SIG-M5 (cell line): Measurements from ENCODE around the gene EIF1B.
"Not testable (repeated sequence)": the region's sequence is repeated elsewhere in the genome, so short reads cannot be mapped to it uniquely, and the experiment has no call there.

Source experiments
- DNase-seq: peaks from one replicate; lab custom pipeline; 2025; lab: John Stamatoyannopoulos, UW

EIF1B gene

DNA sequence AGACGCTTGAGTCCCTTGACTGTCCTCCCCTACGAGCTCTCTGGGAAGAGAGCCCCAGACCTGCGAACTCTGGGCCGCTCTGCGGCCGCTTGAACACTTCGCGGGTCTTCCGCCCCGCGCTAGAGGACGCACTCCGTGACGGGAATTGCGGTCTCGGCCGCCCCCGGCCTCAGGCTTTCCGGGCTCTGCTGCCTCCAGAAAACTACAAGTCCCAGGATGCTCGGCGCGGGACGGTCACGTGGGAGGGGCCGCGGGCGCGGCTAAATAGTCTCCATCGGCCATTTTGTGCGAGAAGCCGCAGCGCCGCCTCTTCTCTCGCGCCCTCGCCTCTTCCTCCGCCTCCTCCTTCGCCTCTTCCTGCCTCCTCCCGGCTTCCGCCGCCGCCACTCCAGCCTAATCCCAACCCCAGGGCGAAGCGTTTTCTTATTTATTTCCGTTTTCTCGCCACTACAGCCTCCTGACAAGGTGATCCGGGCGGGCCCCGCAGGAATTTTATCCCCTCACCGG is at the start of gene EIF1B:
Gene EIF1B (plus strand): TSS at position 290 of the 507 bp plus-strand sequence. CDS start 235 bp downstream, outside the sequence.
- peak; percentile 76 for DNase-seq

DNA sequence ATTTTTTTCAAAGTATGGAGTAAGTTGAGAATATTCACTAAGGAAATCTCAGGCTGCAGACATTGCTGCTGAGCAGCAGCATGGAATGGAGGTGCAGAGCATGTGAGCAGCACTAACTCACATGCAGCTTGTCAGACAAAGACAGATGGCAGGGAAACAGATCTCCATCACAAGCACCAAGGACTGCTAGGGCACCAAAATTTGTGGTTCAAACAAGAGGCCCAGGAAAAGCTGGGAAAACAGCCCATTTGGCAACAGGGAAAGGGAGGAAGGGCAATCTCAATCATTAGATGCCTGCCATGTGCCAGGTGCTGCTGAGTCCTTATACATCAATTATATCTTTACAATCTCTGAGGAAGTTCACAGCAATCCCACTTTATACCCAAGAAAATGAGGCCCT is 47.2 kb upstream of the EIF1B start:
- no peak for DNase-seq

- no peak for DNase-seq
Observed at GRCh38 chr3:40264451-40264850, 45.1 kb upstream of the EIF1B start.

DNA sequence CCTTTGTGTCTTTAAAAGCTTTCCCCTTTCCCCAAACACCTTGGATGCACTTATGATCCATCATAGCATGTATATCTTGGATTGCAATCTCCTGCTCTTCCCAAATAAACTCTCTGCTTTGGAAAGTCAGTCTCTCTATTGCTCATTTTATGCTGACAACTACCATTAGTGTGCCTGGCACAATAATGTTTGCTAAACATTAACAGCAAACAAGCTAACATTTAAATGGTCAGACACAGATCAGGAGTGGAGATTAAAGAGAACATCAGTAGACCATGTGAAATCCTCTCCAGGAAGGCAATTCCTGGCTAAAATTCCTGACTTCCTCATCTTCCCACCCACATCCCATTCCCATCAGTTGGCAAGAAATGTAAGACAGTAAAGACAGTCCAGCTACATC is 44.3 kb upstream of the EIF1B start:
- DNase-seq, result no peak

DNA sequence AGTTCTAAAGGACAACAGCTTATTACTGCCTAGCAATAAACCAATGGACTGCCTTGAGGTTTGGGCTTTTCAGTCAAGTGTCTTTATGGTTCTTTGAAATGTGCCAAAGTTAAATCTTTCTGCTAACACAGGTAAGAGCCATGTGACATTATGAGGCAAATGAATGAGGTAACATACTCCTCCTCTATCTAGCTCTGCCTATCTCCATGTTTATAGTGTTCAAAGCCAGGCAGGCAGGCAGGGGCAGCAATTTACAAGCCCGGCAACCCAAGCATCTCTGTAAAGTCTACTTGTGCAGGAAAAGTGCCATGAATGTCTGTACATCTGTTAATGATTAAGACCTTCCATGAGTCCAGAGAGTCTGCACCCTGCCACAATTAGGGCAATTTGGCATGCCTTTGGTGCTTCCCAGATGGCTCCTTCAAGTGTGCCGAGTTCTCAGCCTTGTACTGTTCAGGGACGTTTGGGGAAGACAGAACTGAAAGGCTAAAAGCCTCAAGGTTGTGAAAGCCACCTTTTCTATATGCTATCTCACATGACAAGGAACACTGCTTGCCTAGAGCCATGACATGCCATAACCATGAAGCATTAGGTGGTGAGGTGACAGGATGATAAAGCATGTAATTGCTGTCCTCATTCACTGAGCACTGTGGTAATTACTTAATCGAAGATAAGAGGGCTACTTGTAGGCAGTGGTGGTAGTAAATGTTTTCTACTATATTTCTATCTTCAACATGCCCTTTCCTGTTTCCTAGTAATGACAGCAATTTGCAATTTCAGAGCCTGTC is 41.4 kb upstream of the EIF1B start:
- DNase-seq, result no peak

DNA sequence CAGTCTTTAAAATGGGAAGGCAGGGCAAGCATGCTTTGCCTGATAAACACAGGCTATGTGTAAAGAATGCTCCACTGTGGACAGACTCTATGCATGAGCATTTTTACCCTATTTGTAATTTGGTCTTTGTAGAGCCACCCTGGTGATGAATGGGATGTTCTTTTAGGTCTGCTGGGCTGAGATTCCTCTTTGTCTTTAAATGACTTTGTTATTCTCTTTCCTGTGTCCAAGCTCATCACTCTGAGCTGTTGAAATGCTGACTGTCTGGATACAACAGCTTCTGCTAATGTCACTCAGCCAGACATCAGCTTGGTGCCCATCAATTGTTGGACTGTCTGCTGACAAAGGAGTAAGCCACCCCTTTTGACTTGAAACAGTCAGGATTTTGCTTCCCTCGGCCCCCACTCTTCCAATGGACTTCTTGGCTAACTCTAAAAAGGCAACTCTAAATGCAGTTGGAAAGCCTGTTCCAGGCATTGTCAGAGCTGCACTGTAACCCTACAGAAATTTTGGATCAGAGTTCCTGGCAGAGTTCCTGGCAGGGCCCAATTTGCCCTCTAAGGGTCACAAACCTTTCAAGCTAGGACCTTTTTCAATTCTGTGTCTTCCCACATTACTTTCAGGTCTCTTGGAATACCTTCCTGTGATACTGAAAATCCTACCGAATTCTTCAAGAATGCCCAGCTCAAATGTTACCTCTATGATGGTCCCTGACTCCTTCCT is 40.5 kb upstream of the EIF1B start:
- DNase-seq, result no peak

DNA sequence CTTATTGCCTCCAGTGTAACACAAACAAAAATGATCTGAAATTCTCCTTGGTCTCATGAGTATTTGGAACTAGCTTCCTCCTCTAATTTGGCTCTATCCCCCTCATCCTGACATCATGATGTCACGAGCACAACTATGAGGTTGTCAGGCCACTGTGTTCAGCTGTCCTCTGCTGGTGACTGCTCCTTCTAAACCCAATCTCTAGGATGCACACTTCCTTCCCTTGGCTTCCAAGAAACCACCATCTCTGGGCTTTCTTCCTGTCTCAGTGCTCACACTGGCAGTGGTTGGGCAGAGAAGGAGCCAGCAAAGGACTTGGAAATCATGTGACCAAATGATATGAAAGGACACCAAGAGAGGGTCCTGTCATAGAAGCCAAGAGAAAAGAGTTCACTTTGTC is 30.7 kb upstream of the EIF1B start:
- no peak for DNase-seq

DNA sequence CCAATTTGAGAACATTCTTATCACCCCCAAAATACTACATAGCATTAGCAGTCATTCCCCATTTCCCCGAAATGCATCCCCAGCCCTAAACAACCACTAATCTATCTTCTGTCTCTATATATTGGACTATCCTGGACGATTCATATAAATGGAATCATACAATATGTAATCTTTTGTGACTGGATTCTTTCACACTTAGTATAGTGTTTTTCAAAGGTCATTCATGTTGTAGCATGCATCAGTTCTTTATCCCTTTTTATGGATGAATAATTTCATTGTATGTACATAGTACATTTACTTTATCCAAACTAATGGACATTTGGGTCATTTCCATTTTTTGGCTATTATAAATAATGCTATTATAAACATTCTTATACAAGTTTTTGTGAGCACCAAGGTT is 27.5 kb upstream of the EIF1B start:
- DNase-seq, result no peak

DNA sequence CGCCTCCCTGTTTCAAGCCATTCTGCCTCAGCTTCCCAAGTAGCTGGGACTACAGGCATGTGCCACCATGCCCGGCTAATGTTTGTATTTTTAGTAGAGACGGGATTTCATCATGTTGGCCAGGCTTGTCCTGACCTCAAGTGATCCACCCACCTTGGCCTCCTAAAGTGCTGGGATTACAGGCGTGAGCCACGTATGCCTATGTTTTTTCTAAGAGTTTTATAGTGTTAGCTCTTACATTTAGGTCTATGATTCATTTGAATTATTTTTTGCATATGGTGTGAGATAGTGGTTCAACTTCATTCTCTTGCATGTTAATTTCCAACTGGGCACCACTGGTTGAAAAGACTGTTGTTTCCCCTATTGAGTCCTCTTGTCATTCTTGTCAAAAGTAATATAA is 26.4 kb upstream of the EIF1B start:
- DNase-seq, result not testable (repeated sequence)

- DNase-seq, result no peak
Observed at GRCh38 chr3:40287248-40287647, 22.3 kb upstream of the EIF1B start.

GRCh38 chr3:40290396-40290795 is 19.1 kb upstream of the EIF1B start:
- no peak for DNase-seq

GRCh38 chr3:40291471-40291870 is 18.0 kb upstream of the EIF1B start:
- no peak for DNase-seq

- DNase-seq, result no peak
Observed at GRCh38 chr3:40292637-40293349, 16.7 kb upstream of the EIF1B start.

DNA sequence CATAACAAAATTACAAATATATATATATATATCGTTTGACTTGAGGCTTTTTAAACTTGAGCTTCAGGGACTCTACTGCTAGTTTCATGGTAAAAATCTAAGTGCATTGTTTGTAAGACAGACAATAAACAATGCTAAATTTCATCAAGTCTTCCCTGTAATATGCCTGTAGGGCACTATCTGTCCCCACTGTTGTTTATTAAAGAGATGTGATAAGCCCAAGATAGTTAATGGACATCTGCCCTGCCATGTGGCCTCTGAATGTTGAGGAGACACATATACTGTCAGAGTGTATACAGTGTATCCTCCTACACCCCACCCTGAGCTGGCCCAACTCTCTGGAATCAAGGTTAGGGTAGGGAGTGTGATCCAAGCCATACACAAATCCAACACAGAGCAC is 15.1 kb upstream of the EIF1B start:
- DNase-seq, result no peak

DNA sequence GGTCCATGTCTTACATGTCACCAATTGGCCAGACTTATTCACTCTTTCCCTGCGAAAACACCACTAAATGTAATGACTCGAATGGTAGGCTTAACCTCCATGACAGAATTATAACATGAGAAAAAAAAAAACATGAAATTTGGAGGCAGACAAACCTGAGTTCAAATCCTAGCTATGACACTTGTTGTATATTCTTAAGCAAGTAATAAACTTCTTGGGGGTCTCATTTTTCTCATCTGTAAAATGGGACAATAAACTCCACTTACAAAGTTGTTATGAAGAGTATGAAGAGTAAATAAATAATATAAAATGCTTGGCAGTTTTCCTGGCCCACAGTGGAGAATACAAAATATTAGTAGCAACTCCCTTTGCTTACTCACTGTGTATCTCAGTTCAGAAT is 11.4 kb upstream of the EIF1B start:
- DNase-seq, result no peak

DNA sequence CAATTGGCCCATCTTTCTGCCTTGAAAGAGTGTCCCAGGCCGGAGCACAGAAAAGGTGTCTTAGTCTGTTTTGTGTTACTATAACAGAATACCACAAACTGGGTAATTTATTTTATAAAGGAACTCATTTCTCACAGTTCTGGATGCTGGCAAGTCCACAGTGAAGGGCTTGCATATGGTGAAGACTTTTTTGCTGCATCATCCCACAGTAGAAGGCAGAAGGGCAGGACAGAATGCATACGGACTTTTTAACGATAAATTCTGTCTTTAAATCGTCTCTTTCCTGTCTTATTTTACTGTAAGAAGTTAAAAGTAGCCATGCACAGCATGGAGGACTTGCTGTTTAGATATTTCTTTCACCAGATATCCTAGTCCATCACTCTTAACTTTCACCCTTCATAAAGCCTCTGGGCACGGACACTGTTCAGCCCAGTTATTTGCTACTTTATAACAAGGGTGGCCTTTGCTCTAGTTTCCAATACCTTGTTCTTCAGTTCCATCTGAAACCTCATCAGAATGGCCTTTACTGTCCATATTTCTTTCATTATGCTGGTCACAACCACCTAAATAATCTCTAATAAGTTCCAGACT is 10.3 kb upstream of the EIF1B start:
- DNase-seq, result no peak

DNA sequence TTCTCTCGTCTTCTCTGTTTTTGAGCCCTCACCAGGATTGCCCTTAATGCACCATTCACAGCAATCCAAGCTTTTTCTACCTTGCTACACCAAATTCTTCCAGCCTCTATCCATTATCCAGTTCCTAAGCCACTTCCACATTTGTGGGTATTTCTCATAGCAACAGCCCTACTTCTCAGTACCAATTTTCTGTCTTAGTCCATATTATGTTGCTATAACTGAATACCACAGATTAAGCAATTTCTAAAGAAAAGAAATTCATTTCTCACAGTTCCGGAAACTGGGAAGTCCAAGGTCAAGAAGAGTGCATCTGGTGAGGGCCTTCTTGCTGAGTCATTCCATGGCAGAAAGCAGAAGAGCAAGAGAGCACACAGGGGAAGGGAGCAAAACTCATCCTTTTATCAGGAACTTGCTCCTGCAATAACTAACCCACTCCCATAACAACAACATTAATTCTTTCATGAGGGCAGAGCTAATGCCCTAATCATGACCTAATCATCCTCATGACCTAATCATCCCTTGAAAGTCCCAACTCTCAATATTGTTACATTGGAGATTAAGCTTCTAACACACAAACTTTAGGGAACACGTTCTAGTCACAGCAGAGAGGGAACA is 9.7 kb upstream of the EIF1B start:
- peak; percentile 94 for DNase-seq

DNA sequence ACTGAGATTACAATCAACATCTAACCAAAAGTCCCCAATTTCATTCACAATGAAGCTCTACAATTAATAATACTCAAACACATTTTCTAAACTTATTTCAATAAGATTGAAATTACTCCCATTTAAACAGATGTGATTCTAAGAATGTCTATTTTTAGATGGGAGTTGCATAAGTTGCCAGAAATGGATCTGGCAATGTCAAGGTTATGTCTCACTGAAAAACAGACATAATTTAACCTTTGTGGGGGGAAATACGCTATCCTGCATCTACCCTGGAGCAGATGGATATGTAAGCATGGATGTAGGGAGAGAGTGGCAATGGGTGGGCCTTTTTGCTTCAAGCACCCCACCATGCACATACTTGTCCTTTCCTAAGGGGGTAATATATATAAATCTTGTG is 6.7 kb upstream of the EIF1B start:
- no peak for DNase-seq

DNA sequence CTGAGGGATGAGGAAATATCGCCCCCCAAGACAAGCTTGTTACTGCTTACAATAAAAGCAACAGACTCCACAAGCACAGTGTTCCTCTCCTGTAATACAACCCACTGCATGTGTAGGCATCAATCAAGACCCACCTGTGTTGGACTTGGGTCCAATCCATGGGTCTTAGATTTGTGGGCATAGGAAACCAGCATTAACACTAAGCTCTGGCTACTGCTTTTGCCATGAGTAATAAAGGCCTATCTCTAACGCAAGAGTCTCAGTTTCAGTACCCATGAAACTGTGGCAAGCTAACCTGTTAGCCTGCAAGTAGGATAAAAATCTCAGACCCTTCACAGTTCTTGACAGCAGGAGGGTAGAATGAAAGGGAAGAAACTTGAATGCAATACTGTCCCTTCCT is 5.2 kb upstream of the EIF1B start:
- no peak for DNase-seq

- DNase-seq, result no peak
Observed at GRCh38 chr3:40306336-40306735, 3.2 kb upstream of the EIF1B start.

DNA sequence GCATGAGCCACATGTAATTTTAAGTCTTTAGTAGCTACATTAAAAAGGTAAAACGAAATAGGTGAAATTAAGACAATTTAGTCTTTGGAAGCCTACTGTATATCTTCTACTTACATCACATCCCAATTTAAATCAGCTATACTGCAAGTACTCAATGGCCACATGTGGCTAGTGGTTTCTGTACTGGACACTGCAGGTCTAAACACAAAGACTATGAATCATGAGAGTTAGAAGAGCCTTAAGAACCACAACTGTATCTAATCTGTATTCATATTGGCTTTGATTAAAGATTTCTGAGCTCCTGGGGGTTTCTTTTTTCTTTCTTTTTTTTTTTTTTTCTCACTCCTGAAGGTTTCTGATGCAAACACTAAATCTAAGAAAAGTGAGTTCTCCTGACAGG is 2.3 kb upstream of the EIF1B start:
- DNase-seq, result no peak
